Measurements from ENCODE around the gene SLC35E1.

- TF ChIP-seq CTCF (IDR thresholded peaks at IDR 0.05) (no peak), POLR2A (IDR thresholded peaks at IDR 0.05) (no peak)
Observed at GRCh38 chr19:16562608-16563025, 9.6 kb downstream of the SLC35E1 start.
